Activated T-cell treated with anti-CD3 and anti-CD28 coated beads for 24 hours (primary cell): Measurements from ENCODE around the gene MXD4.
"Not testable (repeated sequence)": the region's sequence is repeated elsewhere in the genome, so short reads cannot be mapped to it uniquely, and the experiment has no call there.

Experiments used
- DNase-seq: peaks from one replicate; pipeline ENCODE4 v3.0.0-alpha.2; 2020; ENCODE audit warnings: low read depth

Gene MXD4

DNA sequence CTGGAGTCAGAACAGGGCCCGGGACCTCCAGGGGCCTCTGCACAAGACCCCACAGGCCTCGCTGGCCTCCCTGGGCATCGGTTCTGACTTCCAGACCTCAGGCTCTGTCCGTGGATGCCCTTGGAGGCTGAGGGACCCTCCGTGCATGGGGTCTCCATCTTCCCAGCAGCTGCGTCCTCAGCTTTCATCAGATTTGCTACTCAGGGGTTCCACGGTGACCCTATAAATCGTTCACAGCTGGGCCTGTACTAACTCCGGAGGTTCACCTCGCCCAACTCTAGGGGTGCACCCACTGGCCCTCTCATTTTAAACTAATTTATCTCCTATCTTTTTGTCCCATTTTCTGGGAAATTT, 13.1 kb upstream of the MXD4 start:
- DNase-seq, result not testable (repeated sequence)

DNA sequence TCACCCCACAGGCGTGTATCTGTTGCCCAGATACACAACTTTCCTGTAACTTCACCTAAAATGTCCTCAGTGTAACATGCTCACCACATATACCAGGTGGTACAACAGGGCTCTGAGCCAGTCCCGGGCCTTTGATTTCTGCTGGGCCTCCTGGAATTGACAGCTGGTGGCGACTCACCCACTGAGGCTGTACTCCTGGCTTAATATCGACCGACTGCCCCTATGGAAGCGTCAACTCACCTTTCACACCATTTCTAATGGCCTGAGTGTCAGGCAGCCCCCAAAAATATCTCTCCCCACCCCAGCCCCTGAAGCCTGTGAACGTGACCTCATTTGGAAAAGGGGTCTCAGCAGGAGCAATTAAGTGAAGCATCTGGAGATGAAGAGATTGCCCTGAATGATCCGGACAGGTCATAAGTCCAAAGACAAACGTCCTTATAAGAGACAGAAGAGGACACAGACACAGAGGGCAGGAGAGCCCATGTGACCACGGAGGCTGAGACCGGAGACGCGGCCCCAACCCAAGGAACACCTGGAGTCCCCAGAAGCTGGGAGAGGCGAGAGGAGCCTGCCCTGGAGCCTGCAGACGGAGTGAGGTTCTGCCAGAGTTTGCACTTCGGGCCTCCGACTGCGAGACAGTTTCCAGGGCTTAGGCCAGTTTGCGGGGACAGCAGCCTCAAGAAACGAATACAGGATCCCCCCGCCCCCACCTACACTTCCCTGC, 12.6 kb upstream of the MXD4 start:
- no peak for DNase-seq

DNA sequence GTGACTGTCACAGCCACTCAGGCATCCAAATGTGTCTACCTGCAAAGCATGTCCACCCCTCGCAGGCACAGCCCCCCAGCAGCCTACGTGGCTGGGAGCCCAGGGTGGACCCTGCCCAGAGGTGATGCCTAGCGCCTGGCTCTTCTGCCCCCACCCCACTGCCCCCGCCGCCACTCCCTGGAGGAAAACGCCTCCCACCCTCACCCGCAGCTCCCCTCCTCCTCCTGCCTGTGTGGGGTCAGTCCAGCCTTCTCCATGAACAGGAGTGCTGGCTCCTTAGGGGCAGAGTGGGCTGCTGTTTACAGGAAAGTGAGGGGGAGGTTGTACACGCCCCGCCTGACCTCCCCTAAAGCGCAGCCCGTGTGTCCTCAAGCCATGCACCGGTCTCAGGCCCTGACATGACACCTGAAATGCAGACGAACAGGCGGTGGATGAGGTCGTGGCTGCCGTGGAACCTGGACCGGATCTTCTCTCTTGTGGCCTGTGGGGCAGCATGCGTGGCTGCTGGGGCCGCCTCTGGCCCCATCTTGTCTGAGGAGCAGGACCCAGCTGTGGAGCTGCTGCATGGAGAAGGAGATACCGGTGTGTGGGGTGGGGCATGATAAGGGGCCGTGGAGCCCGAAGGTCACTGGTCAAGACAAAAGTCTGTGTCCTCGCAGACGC, 11.9 kb upstream of the MXD4 start:
- no peak for DNase-seq

DNA sequence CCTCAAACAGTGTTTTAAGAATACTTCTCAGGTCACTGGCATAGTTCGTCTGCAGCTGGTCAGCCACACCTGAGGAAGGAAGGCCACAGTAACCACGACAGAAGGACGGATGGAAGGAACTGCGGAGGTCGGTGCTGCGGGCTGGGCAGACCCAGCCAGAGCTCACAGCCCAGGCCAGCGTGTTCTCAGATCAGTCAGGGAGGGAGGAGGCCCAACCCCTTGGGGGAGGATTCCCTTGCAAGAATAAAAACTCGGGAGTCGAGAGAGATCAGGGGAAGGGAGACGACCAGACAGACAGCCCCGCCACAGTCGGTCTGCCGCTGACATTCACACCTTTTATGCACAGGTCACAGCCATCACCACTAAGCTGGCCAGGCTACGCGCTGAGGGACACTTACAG, 11.3 kb upstream of the MXD4 start:
- DNase-seq, result no peak

DNA sequence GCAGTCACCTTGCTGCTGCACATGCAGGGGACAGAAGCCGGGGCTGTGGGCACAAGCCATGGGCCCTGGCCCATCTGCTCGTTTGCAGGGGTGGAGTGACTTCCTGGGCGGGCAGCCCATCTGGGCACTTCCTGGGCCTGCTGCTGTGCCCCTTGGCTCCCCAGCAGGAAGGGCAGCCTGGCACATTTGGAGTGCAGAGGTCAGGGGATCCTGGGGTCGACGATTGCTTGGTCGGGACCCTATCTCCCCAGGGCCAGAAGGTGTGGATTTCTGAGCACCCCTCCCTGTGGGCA, 10.9 kb upstream of the MXD4 start:
- no peak for DNase-seq

DNA sequence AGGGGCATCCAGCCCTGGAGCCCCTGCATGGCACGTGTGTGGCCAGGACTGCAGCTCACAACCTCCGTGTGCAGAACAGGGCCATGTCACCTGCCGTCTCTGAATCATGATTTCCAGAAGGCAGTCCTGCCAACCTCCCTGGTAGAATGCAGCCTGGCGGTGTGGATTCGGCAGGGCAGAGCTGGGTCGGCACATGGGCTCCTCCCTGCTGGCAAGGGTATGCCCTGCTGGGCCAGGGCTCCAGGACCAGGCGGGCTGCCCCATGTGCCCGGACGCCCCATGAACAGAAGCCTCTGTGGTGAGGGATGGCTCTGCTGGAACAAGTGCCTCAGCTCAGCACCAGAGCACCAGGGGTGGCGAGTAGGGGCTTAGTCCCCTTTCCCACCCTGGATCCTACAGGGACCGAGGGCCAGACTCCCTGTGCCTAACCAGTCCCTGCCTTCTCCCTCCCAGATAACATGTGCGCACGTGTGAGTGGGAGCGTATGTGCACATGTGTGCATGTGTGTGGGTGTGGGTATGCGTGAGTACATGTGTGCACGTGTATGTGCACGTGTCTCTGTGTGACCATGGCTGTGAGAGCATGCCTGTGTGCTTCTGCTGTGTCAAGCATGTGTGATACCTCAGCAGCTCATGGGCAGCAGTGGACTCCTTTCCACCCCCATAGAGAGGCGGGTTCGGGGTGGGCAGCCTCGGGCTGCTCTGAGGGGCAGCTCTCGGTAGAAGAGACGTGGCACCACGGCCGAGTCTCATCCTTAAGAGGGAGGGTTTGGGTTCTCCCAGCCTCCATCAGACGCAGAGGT, 10.3 kb upstream of the MXD4 start:
- no peak for DNase-seq

DNA sequence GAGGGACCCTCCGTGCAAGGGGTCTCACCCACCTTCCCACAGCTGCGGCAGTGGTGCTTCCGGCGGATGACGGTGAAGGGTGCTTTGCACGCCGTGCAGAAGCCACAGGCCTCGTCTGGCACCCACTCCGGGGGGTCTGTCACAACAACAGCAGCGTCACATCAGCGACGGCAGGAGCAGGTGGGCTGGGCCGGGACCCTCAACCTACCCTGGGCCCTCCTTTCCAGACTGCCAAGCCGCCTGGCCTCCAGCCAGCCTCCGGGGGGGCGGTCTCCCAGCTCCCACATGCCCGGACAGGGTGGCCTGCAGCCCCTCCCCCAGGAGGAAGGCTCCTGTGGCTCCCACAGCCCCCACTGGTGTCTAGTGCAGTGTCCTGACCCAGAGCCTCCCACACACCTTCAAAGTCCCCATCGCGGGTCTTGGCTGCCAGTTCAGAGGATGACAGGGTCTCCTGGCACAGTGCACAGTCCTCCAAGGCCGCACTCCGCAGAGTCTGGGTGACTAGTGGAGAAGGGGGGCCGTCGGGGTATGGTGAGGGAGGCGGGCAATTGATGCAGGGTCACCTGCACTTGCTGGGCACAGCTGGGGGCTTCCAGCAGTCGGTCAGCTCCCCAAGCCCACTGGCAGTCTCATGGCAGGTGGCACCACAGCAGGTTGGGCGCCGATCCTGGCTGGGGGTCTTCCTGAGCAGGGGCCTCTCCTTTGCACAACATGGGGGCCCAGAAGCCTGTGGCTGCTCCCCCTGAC, 9.5 kb upstream of the MXD4 start:
- DNase-seq, result no peak

DNA sequence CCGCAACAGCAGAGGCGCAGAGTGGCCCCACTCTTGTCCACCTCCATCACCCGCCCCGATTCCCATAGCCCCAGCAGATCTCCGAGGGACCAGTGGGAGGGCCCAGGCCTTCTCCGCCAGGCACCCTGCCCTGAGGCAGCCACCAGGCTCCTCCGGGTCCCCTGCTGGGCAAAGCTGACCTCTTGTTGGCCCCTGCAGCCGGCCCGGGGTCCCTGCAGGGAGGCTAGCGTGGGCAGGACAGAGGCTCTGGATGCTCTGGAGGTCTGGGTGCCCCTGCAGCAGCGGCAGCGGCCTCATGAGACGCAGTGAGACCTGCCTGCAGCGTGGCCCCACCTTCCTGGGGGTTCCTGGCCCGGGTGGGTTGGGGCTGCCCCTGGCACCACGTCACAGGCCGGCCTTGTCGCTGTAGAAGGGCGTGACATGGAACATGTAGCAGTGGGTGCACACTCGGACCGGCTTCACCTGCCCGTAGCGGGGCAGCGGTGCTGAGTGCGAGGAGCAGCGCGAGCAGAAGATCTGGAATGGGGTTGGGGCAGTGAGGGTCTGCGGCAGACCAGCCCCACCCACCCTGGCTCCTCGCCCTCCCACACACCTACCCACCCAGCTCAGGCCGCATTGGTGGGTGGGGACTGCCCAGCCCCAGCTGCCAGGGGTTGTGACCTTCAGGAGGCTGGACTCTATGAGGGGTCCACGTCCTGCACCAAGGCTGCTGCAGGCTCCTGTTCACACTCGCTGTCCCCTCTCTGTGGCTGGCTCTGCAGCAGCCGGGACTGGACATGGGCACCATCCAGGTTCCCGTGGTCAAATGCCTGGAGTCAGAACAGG, 8.6 kb upstream of the MXD4 start:
- no peak for DNase-seq

DNA sequence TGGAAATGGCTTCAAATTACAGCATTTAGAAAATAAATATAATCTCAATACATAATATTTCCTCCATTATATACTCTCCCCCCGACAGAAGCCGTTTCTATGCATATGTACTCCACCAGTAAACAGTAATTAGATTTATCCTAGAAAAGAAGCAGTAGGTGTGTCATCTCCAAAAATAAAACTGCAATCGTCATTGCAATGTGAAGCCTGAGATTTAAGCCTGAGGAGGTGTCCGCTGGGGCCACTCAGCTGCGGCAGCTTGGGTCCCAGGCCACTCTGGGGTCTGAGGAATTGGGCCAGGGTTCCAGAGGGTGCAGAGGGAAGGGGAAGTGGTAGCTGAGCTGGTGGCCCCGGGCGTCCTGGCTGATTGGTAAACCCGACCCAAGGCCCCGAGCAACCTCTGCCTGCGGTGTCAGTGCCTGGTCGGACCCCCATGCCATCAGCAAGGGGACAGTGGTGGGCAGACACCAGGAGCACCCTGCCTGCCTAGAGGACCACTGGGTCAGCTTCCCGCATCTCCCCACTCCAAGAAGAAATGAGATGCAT, 7.8 kb upstream of the MXD4 start:
- no peak for DNase-seq

DNA sequence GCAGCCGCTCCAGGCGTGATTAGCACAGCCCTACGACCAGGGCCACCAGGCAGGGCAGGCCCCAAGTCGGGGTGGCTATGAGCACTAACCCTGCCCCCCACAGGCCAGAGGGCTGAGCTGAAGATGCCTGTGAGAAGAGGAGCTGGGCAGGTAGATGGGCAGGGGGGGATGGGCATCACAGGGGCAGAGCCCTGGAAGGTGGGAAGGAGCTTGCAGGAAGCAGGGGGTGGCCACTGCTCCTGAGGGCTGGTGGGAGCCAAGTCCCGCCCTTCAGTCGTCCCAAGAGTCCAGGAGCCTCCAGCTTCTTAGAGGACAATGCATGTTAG, 7.3 kb upstream of the MXD4 start:
- DNase-seq, result no peak

DNA sequence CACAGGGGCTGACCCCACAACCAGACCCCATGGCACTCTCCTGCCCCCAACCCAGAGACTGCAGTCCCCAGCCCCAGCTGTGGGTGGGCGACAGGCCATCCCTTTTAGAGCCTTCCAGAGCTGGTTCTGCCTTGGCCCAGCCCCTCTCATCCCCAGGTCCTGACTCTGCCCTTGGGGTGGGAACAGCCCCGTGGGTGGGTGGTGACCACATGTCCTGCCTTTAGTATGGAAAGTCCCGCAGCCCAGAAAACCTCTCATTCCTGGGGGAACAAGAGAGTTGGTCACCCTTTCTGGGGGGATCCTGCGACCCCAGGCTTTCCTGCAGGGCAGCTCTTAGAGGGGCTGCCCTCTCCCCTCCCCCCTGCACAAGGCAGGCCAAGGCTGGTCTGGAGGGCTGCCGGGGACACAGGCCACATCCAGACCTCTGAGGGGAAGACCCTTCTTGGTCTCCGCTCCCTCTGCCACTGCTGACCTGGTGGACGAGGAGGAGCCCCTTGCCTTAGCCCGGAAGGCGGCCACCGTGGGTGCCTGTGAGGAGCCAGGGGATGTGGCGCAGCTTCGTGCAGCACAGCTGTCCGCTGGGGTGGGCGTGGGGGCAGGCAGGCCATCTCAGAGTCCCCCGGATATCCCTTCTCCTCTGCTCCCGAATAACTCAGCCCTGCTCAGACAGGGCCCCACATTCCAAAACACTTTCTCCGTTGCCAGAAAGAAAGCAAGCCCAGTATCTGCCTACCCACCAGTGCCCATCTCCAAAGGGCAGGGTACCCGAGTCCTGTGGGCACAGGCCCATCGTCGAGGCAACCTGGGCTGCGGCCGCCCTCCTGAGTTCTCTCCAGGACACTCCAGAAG, 6.7 kb upstream of the MXD4 start:
- no peak for DNase-seq

DNA sequence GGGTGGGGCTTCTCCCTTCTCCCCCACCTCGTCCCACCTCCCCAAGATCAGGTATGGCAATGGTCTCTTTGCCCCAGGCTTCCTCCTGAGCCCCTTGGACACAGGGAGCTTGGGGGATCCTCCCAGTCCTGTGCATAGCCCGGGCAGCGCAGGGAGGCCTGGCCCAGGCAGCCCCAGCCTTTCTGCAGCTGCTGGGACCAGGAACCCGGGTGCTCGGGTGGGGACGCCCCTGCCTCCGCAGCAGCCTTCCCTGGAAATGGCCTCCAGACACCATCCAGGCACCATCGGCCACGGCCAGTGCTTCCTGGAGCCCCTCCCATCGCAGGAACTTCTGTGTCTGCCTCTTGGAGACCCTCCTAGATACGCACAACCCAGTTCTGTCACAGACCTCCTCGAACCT, 5.9 kb upstream of the MXD4 start:
- no peak for DNase-seq

DNA sequence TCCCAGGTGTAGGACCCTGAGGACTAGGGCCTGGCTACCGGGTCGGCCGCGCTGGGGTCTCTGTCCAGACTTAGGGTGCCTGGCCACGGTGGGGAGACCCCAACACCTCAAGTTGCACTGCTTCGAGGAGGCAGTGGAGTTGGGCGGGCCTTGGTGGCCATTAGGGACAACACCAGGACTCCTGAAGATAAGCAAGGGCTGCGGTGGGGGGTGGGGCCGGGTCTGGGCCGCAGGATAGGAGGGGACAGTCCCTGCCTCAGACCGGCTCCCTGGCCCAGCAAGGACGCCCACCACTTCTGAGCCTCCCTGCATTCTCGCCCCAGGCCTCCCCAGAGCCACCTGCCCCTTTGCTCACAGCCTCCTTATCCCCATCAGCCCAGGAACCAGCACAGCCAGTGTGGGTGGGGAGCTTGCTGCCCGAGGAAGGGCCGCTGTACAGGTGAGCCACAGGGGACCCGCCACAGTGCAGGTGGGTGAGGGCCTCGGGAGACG, 5.5 kb upstream of the MXD4 start:
- DNase-seq, result no peak

DNA sequence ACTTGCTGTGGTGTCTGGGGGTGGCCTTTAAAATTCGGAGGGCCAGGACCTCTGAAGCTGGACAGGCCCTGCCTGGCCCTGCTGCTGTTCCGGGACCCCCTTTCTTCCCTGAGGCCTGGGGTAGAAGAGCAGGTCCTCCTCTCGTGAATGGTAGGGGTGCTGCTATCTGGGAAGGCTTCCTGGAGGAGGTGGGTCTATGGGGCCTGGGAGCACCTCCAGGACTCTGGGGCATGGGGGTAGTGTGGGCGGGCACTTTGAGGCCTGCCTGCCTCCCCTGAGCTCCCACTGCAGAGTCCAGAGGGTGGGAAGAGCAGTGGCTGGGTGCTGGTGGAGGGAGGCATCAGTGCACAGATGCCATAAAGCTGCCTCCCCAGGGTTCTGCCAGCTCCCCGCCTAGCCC, 4.9 kb upstream of the MXD4 start:
- no peak for DNase-seq

DNA sequence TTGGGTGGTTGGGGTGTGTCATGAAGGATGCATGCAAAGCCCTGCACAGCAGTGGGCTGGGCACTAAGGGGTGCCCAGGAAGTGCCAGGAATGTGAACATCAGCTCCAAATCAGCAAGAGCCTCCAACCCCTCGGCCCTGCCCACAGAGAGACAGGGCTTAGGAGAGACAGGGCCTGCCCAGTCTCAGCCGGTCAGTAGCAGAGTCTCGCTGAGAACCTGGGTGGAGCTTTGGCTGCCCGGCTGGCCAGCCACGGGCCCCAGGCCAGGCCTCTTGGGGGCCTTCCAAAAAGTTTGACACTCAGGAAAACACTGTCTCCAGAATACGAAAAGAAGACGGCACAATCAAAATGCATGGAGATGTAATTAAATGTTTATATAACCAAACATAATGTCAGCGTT, 4.3 kb upstream of the MXD4 start:
- DNase-seq, result no peak

DNA sequence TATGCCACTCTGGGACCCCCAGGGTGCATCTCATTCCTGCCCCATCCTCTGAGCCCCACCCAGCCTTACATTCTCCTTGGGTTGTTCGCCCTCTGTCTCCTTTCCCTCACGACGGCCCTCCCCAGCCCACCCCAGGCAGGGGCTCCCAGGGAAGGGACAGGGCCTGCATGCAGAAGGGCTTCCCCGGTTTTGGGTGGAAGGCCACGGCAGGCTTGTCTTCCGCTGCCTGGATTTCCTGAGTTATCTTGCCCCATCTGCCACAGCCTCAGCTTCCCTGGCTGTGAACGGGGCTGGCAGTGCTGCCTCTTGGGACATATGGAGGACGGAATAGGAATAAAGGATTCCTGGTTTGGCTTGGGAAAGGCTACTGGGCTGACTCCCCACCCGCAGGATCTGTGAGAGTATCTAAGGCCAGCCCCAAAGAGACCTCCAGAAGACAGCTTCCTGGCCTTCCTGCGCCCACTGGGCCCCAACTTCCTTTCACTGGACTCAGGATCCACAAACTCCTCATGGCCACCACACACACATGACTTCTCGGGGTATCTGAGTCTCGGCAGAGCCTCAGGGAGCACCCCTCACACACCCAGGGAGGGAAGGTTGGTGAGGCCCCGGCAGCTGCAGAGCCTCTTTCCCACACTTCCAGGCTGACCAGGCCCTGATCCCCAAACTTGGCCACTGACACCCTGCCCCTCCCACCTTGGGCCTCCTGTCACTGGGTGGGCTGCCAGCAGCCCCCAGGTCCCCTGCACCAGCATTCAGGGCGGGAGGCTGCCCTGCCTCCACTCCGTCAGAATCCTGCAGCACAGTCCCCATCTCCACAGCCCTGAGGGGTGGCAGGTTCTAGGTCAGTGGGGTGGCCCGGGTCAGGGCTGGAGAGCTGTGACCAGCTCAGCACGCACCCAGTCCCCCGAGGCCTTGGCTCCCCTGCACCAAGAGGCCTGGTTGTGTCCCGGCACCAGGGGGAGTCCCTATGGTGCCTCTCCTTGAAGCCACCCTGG, 3.5 kb upstream of the MXD4 start:
- no peak for DNase-seq

DNA sequence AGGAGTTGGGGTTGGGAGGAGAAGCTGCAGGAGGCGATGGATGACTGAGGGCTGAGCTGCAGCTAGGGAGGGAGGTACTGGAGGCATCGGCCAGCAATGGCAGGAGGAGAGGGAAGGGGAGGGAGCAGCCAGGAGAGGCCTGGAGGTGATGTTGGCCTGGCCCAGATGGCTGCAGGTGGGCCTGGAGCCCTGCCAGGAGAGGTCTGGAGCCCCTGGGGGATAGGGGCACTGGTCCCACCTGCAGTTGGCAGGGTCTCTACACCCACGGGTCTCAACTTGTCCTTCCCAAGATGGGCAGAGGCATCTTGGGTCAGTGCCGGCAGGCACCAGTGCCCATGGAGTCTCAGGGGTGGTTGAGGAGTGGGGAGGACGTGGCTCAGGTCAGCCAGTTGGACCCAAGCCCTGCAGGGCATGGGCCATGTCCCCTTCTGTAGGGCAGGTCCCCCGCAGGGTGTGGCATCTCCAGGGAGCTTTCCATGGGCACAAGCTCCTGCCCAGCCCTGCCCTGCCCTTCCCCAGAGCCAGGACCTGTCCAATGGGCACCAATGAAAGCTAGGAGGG, 2.7 kb upstream of the MXD4 start:
- no peak for DNase-seq

DNA sequence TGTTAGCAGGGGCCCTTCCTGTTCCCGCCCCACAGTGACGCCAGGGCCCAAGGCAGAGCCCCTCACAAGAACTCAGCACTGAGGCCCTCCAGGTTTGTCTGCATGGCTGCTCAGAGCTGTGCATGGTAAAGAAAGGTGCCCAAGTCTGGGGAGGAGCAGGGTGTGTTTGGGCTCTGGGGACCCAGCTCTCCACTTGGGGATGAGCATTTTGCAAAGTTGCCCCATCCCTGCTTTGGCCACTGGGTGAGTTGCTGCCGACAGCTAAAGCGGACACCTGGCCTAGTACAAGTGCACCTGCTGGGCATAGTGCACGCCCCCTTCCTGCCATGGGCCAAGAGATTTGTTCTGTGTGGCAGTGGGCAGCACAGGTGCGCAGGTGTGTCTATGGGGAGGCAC, 2.0 kb upstream of the MXD4 start:
- no peak for DNase-seq

DNA sequence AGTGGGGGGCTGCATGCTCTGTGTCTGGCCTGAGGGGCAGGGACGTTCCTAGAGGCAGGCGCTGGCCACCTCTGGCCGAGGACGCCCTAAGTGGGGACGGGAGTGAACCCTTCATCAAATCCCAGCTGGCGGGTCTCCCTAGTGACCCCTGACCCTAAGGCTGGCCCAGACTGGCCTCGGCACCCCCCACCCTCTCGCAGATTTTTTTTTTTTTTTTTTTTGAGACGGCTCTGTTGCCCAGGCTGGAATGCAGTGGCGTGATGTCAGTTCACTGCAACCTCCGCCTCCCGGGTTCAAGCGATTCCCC, 988 bp upstream of the MXD4 start:
- no peak for DNase-seq
